DMS53 treated with DMSO at 0.1 percent for 48 hours (cell line): ENCODE results near the gene KRT81.

Experiments used
- DNase-seq: peaks from one replicate; lab custom pipeline; 2025; ENCODE audit not compliant: unreplicated experiment; lab: John Stamatoyannopoulos, UW

The KRT81 gene

DNA sequence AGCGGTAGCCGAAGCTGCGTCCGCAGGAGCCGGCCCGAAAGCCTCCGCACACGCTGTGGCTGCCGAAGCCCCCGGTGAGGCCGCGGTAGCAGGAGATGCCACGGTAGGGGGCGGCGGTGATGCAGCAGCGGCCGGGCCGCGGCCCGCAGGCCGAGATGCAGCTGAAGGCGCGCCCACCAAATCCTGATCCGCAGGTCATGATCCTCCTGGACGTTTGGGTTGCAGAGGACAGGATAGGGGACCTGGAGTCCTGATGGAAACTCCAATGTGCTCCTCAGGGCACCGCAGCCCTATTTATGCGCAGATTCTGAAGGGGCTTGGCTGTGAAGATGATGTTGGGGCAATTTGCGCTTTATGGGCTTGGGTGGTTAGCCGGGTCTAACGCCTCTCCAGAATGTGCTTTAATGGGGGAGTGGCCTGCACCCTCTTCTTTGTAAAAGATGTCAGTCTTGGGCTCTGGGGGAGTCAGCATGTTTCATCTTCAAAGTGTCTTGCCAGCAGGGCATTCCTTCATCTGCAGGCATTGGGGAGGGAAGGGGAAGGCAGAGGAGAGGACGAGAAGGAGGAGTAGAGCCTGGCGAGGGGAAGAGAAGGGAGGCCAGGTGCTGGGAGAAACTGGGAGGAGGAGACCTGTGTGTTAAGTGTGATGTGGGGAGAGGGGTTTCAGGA, at the start of gene KRT81:
Gene KRT81, minus strand, starts transcription at position 268 of the 669 bp plus-strand sequence. Its CDS starts 69 bp downstream, at position 199.
- DNase-seq = no peak

- DNase-seq = no peak
Observed at GRCh38 chr12:52338241-52338960, 47.1 kb upstream of the KRT81 start.

GRCh38 chr12:52337054-52337453, 45.7 kb upstream of the KRT81 start:
- DNase-seq = no peak

DNA sequence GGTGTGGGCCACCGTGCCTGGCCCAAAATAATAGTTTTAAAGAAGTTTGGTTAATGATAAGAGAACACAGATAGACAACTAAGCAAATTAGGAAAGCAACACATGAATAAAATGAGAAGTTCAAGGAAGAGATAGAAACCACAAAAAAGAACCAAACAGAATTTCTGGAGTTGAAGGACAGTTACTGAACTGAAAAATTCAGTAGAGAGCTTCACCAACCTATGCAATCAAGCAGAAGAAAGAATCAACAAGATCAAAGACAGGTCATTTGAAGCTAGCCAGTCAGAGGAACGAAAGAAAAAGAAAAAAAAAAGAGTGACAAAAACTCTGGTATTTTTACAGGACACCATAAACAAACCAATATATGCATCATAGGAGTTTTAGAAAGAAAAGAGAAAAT, 45.3 kb upstream of the KRT81 start:
- no peak for DNase-seq

DNA sequence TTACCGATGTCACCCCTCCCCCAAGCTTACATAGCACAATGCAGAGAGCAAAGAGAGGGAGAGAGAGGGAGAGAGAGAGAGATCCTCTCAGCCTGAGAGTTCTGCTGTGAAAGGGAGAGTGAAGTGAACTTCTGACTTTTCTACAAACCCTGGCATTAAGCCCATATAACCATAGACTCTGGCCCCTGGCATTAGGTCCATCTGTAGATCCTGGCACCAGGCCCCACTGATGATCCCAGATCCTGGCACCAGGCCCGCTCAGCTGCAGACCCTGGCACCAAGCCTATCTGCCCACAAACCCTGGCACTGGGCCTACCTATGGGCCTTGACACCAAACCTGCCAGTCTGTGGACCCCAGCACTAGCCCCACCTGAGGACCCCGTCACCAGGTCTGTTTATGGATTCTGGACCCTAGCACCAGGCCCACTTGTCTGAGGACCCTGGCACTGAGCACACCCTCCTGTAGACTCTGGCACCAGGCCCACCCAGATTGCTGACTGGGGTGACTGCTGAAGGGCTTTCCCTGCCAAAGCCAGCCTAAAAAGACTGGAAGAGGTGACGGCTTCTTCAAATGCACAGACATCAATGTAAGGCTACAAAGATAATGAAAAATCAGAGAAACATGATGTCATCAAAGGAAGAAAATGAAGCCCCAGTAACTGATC, 44.4 kb upstream of the KRT81 start:
- no peak for DNase-seq

GRCh38 chr12:52334185-52334584, 42.9 kb upstream of the KRT81 start:
- no peak for DNase-seq

DNA sequence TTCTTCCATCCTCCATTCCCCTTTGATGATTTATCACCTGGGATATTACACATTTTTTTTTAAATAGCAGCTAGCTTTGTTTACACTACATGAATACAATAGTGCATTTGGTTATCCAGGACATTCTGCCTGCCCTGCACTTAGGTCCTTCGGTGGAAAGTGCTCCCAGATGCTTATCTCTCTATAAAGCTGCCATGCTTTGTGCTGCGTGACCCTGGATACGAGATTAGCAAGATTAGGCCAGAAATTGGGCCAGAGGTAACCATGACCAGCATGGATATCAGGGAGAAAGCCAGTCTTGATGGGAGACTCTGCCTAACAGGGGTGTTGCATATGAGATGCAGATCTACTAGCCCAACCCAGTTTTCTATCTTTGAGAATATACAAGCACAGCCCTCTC, 42.0 kb upstream of the KRT81 start:
- no peak for DNase-seq

DNA sequence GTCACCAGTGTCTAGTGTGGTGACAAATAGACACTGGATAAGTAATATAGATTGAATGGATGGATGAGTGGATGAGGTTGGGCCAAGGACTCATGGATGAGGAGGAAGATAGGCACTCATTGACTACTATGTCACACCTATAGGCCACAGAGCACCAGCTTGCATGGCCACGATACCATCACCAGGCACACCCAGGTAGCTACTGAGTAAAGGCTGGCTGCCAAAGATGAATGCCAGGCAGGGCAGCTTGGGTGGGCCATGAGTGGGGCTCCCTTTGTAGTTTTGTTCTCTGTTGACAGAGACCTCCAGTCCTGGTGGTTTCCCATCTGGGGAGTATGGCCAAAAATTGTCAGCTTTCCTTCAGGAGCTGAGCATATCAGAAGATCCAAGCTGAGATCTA, 41.0 kb upstream of the KRT81 start:
- no peak for DNase-seq

DNA sequence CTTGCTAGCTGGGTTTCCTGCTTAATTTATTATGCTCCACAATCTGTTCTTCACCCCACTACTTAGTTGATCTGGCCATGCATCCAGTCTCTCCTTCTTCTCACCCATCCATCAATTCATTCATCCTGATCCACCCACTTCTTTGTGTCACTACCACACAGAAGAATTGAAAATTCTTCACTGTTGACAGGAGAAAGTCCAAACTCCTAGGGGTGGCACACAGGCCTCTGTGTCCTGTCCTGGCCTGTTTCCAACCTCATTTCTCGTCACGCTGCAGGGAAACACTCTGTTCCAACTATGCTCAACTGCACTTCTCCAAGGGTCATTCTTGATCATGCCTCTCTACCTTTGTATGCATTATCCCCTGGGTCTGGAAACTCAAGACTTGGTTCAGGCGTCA, 40.5 kb upstream of the KRT81 start:
- no peak for DNase-seq

GRCh38 chr12:52331039-52331438, 39.7 kb upstream of the KRT81 start:
- DNase-seq = no peak

DNA sequence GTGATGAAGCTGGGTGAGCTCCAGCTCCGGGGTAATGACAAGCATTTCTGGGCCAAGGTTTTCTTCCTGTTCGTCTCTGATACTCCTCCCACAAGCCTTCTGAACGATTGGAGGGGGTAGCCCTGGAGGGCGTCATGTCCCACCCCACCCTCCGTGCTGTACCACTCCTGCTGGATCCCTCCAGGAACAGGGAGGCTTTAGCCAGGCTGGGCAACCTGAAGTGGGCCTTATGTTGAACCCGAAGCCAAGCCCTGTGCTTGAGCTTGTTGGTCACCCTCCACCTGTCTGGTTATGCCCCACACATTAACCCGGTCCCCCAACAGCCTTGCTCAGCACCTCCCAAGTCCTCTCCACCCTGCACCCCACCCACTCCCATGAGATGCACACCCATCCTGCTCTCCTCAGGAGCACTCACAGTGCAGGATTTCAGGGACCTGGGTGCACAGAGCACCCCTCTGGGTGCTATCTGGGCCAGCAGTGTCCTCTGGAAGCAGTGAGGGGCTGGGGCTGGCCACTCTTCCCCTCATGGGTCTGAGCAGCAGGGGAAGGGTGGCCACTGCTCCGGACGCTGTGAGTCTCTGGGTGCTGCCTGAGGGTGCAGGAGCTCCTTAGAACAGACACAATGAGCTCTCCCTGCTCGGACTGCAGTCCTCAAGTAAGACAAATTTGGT, 36.6 kb upstream of the KRT81 start:
- DNase-seq = no peak

DNA sequence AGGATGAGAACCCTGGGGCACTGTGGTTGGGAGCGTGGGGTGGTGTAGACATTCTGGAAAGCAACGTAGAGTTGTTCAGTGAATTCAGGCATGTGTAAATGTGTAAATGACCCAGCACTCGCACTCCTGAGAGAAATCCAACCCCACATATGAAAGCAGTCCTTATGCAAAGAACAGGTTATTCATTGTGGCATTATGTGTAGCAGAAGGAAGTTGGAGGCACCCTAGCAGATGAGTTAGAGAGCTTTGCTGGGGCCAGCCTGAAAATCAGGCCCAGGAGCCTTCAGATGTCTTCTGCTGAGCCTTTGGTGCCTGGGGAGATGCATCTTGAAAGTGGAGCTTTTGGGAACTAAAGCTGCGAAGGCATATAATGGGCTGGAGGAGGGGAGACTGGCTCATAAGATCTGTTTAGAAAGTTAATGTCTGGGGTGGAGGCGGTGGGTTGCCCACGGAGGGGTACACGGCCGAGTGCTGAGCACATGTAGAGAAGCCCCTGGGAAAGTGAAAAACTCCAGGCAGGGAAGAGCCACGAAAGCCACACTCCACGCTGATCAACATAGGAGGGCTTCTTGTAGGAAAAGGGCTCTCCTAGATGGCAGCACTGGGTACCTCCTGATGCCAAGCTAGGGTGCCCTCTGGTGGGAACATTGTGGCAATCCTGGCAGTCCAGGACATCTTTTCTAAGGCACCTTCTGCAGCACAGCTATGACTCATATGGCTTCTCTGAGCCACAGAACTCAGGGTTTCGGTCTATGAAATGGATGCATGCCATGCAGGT, 35.9 kb upstream of the KRT81 start:
- peak; percentile 97 for DNase-seq

- DNase-seq = no peak
Observed at GRCh38 chr12:52324153-52324444, 32.8 kb upstream of the KRT81 start.

GRCh38 chr12:52323416-52324152, 32.2 kb upstream of the KRT81 start:
- DNase-seq = no peak

DNA sequence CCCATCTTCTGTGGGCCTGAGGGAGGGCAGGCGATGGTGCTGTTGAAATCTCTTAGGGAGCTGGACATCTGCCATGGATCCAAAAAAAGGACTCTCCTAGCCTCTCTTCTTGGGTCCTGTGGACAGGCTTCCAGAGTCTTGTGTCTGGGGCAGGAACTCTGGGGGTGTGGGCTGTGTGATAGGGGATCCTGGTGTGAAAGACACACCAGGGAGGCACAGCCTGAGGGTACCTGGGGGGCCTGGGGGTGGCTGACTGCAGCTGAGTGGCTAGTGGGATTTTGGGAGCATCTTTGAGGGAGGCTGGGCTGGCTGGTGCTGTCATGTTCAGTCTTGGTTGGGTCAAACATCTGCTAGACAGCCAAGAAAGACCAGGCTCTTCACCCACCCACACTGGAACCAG, 31.7 kb upstream of the KRT81 start:
- no peak for DNase-seq

DNA sequence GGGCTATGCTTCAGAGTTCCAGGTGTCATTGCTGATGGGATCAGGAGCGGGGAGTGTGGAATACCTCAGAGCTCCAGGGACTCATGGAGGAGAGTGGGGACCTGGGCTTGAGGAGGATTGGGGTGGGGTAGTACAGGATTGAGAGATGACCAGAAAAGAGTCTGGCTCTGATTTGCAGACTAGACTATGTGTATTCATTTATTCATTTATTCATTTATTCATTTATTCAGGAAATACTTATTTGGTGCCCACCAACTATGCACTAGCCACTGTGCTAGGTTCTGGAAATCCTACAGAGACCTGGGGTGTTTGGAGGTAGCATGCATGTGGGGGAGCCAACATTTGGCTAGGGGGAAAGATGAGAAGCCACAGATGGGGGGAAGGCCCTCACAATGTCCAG, 30.7 kb upstream of the KRT81 start:
- DNase-seq = no peak

GRCh38 chr12:52321418-52321817, 30.1 kb upstream of the KRT81 start:
- no peak for DNase-seq

DNA sequence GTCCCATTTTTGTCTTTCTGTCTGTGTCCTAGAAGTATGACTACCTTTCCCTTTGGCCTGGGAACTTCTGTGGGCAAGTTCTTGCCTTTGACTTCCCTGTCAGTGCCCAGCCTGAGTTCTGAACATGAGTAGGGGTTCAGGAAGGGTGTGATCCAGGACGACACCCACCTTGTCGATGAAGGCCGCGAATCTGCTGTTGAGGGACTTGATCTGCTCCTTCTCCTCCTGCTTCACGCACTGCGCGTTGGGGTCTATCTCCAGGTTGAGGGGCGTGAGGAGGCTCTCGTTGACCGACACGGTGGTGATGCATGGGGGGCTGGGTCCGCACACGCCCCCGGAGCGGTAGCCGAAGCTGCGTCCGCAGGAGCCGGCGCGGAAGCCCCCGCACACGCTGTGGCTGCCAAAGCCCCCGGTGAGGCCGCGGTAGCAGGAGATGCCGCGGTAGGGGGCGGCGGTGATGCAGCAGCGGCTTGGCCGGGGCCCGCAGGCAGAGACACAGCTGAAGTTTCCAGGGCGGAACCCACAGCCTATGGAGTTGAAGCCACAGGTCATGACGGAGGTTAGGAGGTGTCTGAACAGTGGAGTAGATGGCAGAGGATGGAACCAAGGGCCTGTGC, 29.6 kb upstream of the KRT81 start, which contains the start of gene KRT83:
Gene KRT83, minus strand, starts transcription at position 615 of the 617 bp plus-strand sequence. Its CDS starts 63 bp downstream, at position 552.
- DNase-seq = no peak

GRCh38 chr12:52319097-52319496, 27.8 kb upstream of the KRT81 start:
- DNase-seq = no peak
